Stromal cell of bone marrow (primary cell): Measurements from ENCODE around the gene SDHB.

Source experiments
- DNase-seq: peaks from one replicate; pipeline ENCODE4 v3.0.0-alpha.2; 2012; ENCODE audit warnings: low read depth

SDHB gene

DNA sequence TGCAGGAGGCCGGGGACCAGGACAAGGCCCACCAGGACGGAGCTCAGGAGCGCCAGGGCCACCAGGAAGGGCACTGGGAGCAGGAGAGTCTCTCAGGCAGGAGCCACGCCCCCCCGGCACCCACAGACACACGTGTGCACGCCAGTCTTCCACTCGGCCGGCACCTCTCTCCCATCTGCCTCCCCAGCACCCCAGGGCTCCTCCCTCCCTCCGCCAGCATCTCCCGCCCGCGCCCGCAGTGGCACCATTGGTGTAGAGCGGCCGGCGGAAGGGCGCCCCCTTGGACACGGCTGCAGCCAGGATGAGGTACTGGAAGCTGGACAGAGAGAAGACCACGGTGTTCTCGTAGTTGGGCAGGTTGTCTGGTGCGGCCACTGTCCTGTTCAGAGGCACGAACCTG, 67.3 kb downstream of the SDHB start:
- no peak for DNase-seq

- no peak for DNase-seq
Observed at GRCh38 chr1:16986113-16986512, 67.7 kb downstream of the SDHB start.

DNA sequence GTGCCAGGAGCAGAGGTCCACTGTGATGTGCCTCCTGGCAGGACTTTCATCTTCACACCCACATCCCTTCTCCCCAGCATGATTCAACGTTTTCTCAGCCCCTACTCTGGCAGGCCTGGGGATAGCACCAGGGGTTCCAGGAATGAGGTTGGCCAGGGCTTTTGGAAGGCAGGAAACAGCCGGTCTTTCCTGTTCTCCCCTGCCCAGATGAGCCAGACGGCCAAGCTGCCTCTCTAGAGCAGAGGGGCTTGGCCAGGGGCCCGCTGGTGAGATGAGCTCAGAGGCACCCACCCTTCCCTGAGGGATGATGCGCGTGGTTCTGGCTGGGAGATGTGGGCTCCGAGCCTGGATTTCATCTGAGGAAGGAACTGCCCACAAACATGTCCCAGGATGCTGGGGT, 69.1 kb downstream of the SDHB start:
- DNase-seq = peak; percentile 85

DNA sequence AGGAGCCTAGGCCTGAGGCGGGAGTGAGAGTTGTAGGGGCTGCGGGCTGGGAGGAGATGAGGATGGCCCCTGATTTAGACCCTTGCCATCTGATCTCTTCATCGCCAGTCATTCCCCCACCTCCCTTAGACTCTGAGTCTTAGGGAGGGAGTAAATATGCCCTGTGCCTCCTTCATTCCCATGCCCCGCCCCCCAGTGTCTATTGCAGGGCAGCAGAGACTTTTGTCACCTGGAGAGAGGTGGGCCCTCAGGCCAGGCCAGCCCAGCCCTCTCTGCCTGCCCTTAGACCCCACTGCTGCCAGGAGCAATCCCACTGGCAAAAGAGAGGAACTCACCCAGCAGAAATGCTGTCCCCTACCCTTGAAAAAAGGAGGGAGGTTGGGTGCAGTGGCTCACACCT, 70.2 kb downstream of the SDHB start:
- DNase-seq = no peak

- DNase-seq = no peak
Observed at GRCh38 chr1:16982902-16983301, 70.9 kb downstream of the SDHB start.

DNA sequence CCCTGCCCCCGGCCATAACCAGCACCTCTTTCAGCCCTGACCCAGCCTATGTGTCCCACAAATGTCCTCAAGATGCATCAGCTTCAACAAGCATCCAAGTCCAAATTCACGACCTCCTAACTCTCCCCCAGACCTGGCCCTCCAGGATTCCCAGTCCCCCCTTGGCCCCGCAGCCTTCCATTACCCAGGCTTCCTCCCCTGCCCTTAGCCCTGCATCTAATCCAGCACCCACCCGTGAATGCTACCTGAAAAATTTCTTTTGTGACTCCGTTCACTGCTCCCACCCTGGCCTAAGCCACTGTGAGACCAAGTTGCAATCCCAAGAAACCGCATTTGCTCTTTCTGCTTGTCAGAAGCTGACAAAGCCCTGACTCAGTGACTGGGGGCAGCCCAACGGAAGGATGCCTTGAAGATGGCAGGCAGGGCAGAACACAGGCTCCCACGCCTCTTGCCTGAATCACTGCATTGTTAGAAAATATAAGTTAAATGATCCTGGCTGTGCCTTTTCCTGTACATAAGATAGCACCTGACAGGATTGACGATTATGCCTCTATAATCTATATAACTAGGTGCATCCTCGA, 72.5 kb downstream of the SDHB start:
- peak; percentile 73 for DNase-seq

GRCh38 chr1:16980473-16981268, 73.2 kb downstream of the SDHB start, which contains the start of gene MFAP2:
Gene MFAP2, minus strand, starts transcription at chr1:16980620. Its CDS starts 2,347 bp downstream, at chr1:16978273.
- DNase-seq = no peak

DNA sequence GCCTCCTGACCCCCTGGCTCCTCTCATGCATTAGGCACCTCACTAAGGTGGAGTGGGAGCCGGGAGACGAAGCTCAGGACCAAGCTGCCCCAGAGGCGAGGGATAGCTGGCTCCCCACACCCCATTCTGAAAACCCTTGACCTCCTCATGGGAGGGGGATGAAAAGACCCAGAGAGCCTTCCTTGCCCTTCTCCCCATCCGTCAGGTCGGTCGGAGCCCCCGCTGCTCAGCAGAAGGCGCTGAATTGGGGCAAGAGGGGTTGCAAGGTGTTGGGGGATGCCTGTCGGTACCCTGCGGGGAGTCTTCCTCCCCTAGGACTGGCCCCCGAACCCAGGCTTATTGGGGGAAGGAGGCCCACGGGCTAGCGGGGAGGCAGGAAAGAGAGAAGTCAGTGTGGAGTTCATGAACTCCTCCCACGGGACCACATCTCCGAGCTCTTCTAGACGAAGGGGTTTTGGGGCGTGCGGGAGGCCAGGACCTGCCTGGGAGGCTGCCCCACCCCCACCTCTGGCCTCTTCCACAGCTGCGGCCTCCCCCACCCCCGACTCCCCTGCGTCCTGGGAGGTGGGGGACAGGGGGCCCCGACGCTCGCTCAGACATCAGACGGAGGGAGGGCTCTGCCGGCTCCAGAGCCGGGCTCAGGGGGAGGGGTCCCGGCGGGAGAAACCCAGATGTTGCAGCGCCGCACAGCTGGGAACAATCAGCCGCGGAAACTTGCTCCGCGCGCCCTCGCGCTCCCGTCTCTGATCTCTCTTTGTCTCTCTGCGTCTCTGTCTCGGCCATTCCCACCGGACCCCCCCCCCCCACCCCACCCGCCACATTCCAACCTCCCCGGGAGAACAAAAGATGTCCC, 74.1 kb downstream of the SDHB start:
- no peak for DNase-seq

- no peak for DNase-seq
Observed at GRCh38 chr1:16978567-16979474, 75.0 kb downstream of the SDHB start.

- DNase-seq = no peak
Observed at GRCh38 chr1:16978139-16978538, 75.7 kb downstream of the SDHB start.

DNA sequence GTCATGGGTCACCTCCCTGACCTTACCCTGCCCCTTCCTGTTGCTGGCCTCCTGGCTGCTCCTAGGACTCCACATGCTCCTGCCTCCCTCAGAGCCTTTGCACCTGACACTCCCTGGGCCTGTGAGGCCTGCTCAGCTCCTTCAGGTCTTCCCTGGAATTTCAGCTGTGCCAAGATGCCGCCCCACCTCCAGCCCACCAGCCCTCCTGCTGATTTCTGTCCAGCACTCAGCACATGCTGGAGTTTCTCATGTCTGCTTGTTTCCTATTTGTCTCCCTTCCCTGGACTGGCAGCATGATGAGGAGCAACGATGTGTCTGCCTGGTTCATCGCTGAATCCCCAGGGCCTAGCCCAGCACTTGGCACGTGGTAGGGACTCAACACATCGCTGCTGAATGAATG, 76.5 kb downstream of the SDHB start:
- no peak for DNase-seq

DNA sequence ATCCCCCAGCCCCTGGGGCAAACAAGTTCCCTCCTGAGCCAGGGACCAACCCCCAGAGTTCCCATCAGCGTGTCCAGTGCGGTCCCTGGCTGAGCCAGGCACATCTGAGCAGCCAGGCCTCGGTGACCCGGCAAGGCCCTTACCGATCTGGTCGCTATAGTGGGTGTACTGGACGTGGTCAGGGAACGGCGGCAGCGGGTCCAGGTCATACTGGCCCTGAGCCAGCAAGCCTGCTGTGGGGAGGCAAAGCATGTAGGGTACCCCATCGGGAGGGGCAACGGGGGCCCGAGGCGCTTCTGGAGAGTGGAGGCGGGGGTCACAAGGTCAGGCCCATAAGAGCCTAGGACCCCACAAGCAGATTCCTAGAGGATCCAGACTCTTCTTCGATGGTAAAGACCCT, 76.9 kb downstream of the SDHB start:
- no peak for DNase-seq

- no peak for DNase-seq
Observed at GRCh38 chr1:16975838-16976237, 78.0 kb downstream of the SDHB start.

GRCh38 chr1:16975211-16975610, 78.6 kb downstream of the SDHB start:
- no peak for DNase-seq

- DNase-seq = no peak
Observed at GRCh38 chr1:16973215-16973614, 80.6 kb downstream of the SDHB start.

DNA sequence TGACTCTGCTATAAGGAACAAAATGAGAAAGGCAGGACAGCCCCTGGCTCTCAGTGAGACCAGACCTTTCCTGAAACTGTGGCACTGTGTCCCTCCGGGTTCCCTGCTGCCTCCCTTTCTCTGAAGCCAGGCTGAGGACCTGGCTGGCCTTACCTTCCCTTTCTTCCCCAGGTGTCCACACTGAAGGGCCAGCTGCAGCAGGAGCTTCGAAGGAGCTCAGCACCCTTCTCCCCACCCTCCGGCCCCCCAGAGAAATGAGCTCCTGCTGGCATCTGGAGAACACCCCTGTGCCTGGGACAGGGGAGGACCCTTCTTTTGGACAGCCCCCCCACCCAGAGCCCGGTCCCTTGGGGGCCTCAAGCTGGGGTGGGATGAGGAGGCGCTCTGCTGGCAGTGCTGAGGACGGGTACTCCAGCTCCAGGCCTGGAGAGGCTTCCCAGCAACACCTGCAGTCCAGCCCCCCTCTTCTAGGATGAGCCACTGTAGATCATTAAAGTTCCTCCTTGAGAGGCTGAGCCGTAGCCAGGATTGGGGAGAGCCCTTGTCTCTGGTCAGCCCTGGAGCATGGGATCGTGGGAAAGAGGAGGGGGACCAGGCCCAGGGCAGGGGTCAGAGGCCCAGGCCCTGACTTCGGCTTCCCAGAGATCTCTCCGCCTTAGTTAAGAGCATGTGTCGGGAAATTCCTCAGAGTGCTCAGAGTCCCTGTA, 81.5 kb downstream of the SDHB start:
- DNase-seq = no peak

DNA sequence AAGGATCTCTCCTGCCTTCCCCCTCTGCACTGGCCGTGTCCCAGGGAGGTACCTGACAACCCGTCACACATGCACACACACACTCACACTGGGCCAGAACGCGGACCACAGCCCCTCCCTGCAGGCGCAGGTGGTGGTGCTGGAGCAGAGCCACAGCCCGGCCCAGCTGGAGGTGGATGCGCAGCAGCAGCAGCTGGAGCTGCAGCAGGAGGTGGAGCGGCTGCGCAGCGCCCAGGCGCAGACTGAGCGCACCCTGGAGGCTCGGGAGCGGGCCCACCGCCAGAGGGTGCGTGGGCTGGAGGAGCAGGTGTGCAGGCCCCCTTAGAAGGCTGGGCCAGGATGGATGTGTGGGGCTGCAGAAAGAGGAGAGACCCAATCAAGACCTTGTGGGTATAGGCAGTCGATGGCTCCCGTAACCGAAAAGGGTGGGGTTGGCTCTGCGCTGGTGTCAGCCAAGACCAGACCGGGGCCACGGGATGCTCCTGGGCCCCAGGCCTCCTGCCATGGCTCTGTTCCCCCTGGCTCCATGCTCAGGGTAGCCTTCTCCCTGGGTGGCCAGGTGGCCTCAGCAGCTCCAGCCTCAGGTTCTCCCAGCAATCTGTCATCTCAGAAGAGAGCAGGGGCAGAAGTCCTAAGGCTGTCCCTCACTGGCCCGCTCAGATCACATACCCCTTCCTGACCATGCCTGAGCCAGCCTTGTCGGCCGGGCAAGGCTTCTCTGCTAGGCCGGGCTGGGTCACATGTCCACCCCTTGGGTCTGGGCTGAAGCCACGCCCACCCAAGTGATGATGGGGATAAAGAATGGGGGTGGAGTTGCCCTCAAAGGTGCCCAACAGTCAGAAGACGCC, 82.3 kb downstream of the SDHB start:
- DNase-seq = no peak

- no peak for DNase-seq
Observed at GRCh38 chr1:16970132-16970910, 83.5 kb downstream of the SDHB start.

DNA sequence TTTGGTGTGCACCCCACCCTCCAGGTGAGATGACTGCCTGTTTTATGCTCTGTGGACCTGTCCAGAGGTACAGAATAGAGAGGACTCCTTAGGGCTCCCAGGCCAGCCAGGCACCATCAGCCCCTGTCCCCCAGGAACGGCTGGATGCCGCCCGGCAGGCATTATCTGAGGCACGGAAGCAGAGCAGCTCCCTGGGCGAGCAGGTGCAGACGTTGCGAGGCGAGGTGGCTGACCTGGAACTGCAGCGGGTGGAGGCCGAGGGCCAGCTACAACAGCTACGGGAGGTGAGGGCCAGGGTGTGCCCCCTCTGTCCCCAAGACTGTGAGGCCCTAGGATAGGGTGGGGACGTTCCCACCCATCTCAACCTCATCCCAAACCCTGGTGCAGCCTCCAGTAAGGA, 84.2 kb downstream of the SDHB start:
- DNase-seq = no peak
